HL-60 (cell line): ENCODE results near the gene ERGIC1.

Experiments
- GABPA ChIP-seq: IDR thresholded peaks from 2 replicates; pipeline ENCODE4 v1.6.1; 2012; ENCODE audit warnings: low read depth
- POLR2AphosphoS5 ChIP-seq: IDR thresholded peaks from 2 replicates; pipeline ENCODE4 v1.6.1; 2012; ENCODE audit warnings: low read depth
- REST ChIP-seq: IDR thresholded peaks from 2 replicates; pipeline ENCODE4 v1.6.1; 2012; ENCODE audit warnings: low read depth; ENCODE audit not compliant: insufficient replicate concordance
- SPI1 ChIP-seq: IDR thresholded peaks from 2 replicates; pipeline ENCODE4 v1.6.1; 2012; ENCODE audit warnings: low read depth, mild to moderate bottlenecking, borderline replicate concordance
- TF ChIP-seq, protein P1 (sequence below): IDR thresholded peaks from one replicate; pipeline ENCODE4 v1.5.1; 2011; ENCODE audit warnings: low read length, control low read depth, inconsistent platforms; ENCODE audit not compliant: insufficient read depth

DNA sequence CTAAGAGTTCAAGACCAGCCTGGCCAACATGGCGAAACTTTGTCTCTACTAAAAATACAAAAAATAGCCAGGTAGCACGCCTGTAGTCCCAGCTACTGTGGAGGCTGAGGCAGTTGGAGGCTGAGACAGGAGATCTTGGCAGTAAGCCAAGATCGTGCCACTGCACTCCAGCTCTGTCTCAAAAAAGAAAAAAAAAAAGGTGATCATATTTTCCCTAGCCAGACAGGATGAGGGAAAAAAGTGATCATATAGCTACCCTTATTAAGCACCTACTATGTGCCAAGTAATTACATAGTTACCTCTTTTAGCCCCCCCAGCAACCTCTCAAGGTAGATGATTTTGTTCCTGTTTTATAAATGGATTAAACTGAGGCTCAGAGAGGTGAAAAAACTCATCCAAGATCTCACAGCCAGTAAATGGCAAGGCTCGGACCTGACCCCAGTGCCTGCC, 107.0 kb downstream of the ERGIC1 start:
- TF ChIP-seq, protein P1, sequence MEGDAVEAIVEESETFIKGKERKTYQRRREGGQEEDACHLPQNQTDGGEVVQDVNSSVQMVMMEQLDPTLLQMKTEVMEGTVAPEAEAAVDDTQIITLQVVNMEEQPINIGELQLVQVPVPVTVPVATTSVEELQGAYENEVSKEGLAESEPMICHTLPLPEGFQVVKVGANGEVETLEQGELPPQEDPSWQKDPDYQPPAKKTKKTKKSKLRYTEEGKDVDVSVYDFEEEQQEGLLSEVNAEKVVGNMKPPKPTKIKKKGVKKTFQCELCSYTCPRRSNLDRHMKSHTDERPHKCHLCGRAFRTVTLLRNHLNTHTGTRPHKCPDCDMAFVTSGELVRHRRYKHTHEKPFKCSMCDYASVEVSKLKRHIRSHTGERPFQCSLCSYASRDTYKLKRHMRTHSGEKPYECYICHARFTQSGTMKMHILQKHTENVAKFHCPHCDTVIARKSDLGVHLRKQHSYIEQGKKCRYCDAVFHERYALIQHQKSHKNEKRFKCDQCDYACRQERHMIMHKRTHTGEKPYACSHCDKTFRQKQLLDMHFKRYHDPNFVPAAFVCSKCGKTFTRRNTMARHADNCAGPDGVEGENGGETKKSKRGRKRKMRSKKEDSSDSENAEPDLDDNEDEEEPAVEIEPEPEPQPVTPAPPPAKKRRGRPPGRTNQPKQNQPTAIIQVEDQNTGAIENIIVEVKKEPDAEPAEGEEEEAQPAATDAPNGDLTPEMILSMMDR: no peak
- no peak for TF ChIP-seq GABPA
- TF ChIP-seq POLR2AphosphoS5: no peak
- no peak for TF ChIP-seq REST
- TF ChIP-seq SPI1: no peak
